AG10803 (cell line): ENCODE measurements around the gene TAF1A.

ENCODE experiments used
- DNase-seq: peaks from one replicate; pipeline ENCODE4 v3.0.0; 2010; ENCODE audit warnings: low read depth
- H3K4me3 ChIP-seq: 2 replicates; pipeline ENCODE4 v1.5.1; 2011; ENCODE audit warnings: mild to moderate bottlenecking, low read length, control low read depth
- CTCF ChIP-seq: conservative IDR thresholded peaks from 2 replicates; pipeline ENCODE4 v1.5.1; 2011; ENCODE audit warnings: mild to moderate bottlenecking, low read length, control low read depth, inconsistent platforms

TAF1A gene

GRCh38 chr1:222589462-222590302, at the start of gene TAF1A:
TSS of gene TAF1A (minus strand) at chr1:222589933.
- peak within 1 kb of the TSS; percentile 83 for H3K4me3 ChIP-seq
- DNase-seq: peak; percentile 78
- TF ChIP-seq CTCF: no peak

- TF ChIP-seq CTCF: peak; percentile 94
- DNase-seq: peak; percentile 87
- no peak overlapping the region for H3K4me3 ChIP-seq
Measured at GRCh38 chr1:222634180-222635013, 44.7 kb upstream of the TAF1A start.

GRCh38 chr1:222632749-222633148, 43.0 kb upstream of the TAF1A start:
- H3K4me3 ChIP-seq: no peak overlapping the region
- DNase-seq: no peak
- TF ChIP-seq CTCF: no peak

GRCh38 chr1:222631611-222632208, 42.0 kb upstream of the TAF1A start:
- no peak for TF ChIP-seq CTCF
- H3K4me3 ChIP-seq: no peak overlapping the region

GRCh38 chr1:222629921-222630535, 40.3 kb upstream of the TAF1A start:
- no peak for TF ChIP-seq CTCF
- no peak for DNase-seq
- no peak overlapping the region for H3K4me3 ChIP-seq

More at GRCh38 chr1:222631611-222632208, 42.0 kb upstream of the TAF1A start:
- DNase-seq: peak; percentile 9

GRCh38 chr1:222627232-222627631, 37.5 kb upstream of the TAF1A start:
- TF ChIP-seq CTCF: no peak
- no peak overlapping the region for H3K4me3 ChIP-seq
- peak; percentile 36 for DNase-seq
